ENCODE measurements around the gene FAM151A. TPM values are rescaled to one million over a fixed set of nuclear protein-coding genes. Genes with fewer than 3 reads are reported as not detected.

FAM151A gene
- polyA plus RNA-seq, 3 donors, result not detected

DNA sequence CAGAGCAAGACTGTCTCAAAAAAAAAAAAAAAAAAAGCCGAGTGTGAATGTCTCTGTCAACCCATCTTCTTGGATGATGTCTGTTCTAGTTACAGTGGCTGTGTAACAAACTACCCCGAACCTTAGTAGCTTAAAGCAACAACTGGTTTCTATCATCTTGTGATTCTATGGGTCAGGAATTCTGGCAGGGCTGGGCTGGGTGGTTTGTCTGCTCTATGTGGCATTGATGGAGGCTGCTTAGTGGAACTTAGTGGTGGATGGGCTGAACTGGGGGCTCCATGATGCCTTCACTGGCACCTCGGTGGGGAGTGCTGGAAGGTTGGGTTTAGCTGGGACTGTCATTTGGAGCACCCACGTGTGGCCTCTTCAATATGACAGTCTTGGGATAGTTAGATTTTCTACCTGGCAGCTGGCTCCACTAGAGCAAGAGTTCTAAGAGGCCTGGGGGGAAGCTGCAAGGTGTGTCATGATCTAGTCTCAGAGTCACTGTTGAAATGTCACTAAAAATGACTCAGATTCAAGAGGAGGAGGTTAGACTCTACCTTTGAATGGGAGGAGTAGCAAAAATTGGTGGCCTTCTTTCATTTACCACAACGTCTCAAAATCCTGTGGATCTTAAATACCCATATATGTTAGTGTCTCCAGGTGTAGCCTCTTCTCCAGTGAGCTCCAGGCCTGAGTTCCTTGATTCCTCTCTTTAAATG lies 56.7 kb downstream of the FAM151A start:
- no peak overlapping the region for H3K4me3 ChIP-seq (replicated peaks in 1 of 3; ENCODE audit: low read depth in 2 of 3, low read length in 3 of 3)
- intact Hi-C loops (cut with micrococcal nuclease), result no loop called here
- no peaks in the 10 kb centered on the region for H3K9me3 ChIP-seq (replicated peaks in 1 of 2; ENCODE audit: control insufficient read depth in 1 of 2, insufficient read depth in 1 of 2, low read length in 2 of 2)
- no peak overlapping the region for H3K4me2 ChIP-seq (replicated peaks; ENCODE audit: extremely low read depth, low read length, poor library complexity, severe bottlenecking)
- H3K36me3 ChIP-seq (replicated peaks in 1 of 2; ENCODE audit: control insufficient read depth in 1 of 2, insufficient read depth in 2 of 2, low read length in 2 of 2), result no peaks in the 10 kb centered on the region
- Mint-ChIP-seq H3K4me3 (no peak overlapping the region), H3K27ac (peak overlapping the region in 3 of 7 donors; percentile 10 to 69 (median 34)), H3K4me1 (peaks cover 26% of the 10 kb centered on the region), H3K27me3 (ENCODE audit: low read depth in 3 of 3) (no peaks in the 10 kb centered on the region), H3K36me3 (no peaks in the 10 kb centered on the region), H3K9me3 (no peaks in the 10 kb centered on the region)
- no peak overlapping the region for H3K27ac ChIP-seq (ENCODE audit: low read depth in 1 of 2, low read length in 2 of 2)
- H3K4me1 ChIP-seq (ENCODE audit: control insufficient read depth in 1 of 2, insufficient read depth in 2 of 2, low read length in 2 of 2), result peaks cover 13 to 17% of the 10 kb centered on the region in 2 donors
- H3K79me2 ChIP-seq (ENCODE audit: insufficient read depth, low read length), result no peaks in the 10 kb centered on the region
- no peaks in the 10 kb centered on the region for H3K27me3 ChIP-seq (ENCODE audit: control insufficient read depth in 2 of 2, insufficient read depth in 2 of 2, low read length in 2 of 2)
- no peak overlapping the region for H2AFZ ChIP-seq (ENCODE audit: insufficient read depth, low read depth, low read length, poor library complexity, severe bottlenecking)
- no peak overlapping the region for H3K9ac ChIP-seq (ENCODE audit: insufficient read depth, low read length, poor library complexity, severe bottlenecking)
- no peak for DNase-seq
- H4K20me1 ChIP-seq (ENCODE audit: insufficient read depth, low read length), result no peaks in the 10 kb centered on the region
- 97% methylated on average over 3 of the region's 5 CpGs for WGBS (ENCODE audit: insufficient coverage)
- TF ChIP-seq, protein P1, sequence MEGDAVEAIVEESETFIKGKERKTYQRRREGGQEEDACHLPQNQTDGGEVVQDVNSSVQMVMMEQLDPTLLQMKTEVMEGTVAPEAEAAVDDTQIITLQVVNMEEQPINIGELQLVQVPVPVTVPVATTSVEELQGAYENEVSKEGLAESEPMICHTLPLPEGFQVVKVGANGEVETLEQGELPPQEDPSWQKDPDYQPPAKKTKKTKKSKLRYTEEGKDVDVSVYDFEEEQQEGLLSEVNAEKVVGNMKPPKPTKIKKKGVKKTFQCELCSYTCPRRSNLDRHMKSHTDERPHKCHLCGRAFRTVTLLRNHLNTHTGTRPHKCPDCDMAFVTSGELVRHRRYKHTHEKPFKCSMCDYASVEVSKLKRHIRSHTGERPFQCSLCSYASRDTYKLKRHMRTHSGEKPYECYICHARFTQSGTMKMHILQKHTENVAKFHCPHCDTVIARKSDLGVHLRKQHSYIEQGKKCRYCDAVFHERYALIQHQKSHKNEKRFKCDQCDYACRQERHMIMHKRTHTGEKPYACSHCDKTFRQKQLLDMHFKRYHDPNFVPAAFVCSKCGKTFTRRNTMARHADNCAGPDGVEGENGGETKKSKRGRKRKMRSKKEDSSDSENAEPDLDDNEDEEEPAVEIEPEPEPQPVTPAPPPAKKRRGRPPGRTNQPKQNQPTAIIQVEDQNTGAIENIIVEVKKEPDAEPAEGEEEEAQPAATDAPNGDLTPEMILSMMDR (IDR thresholded peaks at IDR 0.05), result no peak

DNA sequence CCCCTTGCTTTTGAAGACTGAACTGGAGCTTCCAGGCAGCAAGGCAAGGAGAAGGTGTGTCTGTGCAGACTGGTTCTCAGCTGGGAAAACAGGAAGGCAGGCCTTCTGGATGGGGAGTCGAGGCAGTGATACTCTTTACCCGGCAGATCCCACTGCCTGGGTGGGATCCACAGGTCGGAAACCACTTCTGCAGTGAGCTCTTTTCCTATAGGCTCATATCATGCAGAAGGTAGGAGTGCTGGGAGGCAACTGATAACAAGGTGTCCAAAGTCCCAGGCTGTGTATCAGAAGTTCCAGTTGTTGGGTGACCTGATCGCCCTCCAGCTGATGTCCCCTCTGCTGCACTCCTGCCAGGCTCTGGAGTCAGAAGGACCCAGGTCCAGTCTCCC lies 58.2 kb downstream of the FAM151A start:
- Histone ChIP-seq H3K4me2 (replicated peaks; ENCODE audit: extremely low read depth, low read length, poor library complexity, severe bottlenecking) (no peak overlapping the region), H2AFZ (ENCODE audit: insufficient read depth, low read depth, low read length, poor library complexity, severe bottlenecking) (no peak overlapping the region), H4K20me1 (ENCODE audit: insufficient read depth, low read length) (no peaks in the 10 kb centered on the region), H3K9ac (ENCODE audit: insufficient read depth, low read length, poor library complexity, severe bottlenecking) (no peak overlapping the region), H3K4me1 (ENCODE audit: control insufficient read depth in 1 of 2, insufficient read depth in 2 of 2, low read length in 2 of 2) (peaks cover 12 to 13% of the 10 kb centered on the region in 2 donors), H3K36me3 (replicated peaks in 1 of 2; ENCODE audit: control insufficient read depth in 1 of 2, insufficient read depth in 2 of 2, low read length in 2 of 2) (no peaks in the 10 kb centered on the region), H3K9me3 (replicated peaks in 1 of 2; ENCODE audit: control insufficient read depth in 1 of 2, insufficient read depth in 1 of 2, low read length in 2 of 2) (no peaks in the 10 kb centered on the region), H3K27ac (ENCODE audit: low read depth in 1 of 2, low read length in 2 of 2) (no peak overlapping the region), H3K4me3 (replicated peaks in 1 of 3; ENCODE audit: low read depth in 2 of 3, low read length in 3 of 3) (no peak overlapping the region), H3K79me2 (ENCODE audit: insufficient read depth, low read length) (no peaks in the 10 kb centered on the region), H3K27me3 (ENCODE audit: control insufficient read depth in 2 of 2, insufficient read depth in 2 of 2, low read length in 2 of 2) (no peaks in the 10 kb centered on the region)
- H3K4me1 Mint-ChIP-seq, result peaks cover 20% of the 10 kb centered on the region
- H3K27me3 Mint-ChIP-seq (ENCODE audit: low read depth in 3 of 3), result peaks cover 0 to 2% (median 0%) of the 10 kb centered on the region in 3 donors
- no peak for DNase-seq
- TF ChIP-seq, protein P1 (IDR thresholded peaks at IDR 0.05), result no peak
- 94% methylated on average over 4 of the region's 4 CpGs for WGBS (ENCODE audit: insufficient coverage)
- no peaks in the 10 kb centered on the region for H3K36me3 Mint-ChIP-seq
- intact Hi-C loops (cut with micrococcal nuclease), result no loop called here
- H3K4me3 Mint-ChIP-seq, result no peak overlapping the region
- no peak overlapping the region for H3K27ac Mint-ChIP-seq
- no peaks in the 10 kb centered on the region for H3K9me3 Mint-ChIP-seq
